ENCODE results near the gene SERAC1. TPM values are rescaled to one million over a fixed set of nuclear protein-coding genes. Genes with fewer than 3 reads are reported as not detected.

SERAC1 gene
- total and polyA plus RNA-seq, 10 of the 15 experiments (the other 5 are each of a cell fraction or from before 2014, with no cell fraction given): 0.76 to 2.9 (median 2.2) TPM

DNA sequence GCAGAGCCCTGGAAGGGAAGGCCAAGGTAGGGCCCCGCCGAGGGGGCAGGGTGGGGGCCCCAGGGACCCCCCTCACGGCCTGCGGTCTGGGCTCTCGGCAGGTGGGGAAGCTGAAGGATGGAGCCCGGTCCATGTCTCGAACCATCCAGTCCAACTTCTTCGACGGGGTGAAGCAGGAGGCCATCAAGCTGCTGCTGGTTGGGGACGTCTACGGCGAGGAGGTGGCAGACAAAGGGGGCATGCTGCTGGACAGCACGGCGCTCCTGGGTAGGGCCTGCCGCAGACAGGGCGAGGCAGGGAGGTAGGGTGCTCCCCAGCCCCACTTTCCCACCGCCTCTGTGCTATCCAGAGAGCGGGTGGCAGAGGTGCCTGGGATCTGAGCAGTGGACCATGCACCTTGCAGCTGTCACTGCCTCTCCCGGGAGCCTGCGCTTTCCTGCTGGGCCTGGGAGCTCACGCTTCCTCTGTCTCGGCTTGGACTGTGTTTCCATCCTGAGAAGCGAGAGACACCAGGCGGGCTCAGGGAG lies 103.3 kb downstream of the SERAC1 start:
- CTCF ChIA-PET: no interaction called here
- Histone ChIP-seq H3K27me3 (replicated peaks in 1 of 2; ENCODE audit: control insufficient read depth in 2 of 2, insufficient read depth in 2 of 2, low read length in 1 of 2) (no peaks in the 10 kb centered on the region), H3K36me3 (ENCODE audit: control insufficient read depth in 2 of 2, insufficient read depth in 2 of 2, low read length in 1 of 2) (no peaks in the 10 kb centered on the region), H3K9me3 (replicated peaks; ENCODE audit: control insufficient read depth, insufficient read depth, low read length) (no peaks in the 10 kb centered on the region), H3K79me2 (ENCODE audit: control insufficient read depth, insufficient read depth, low read length) (no peaks in the 10 kb centered on the region), H3K4me1 (ENCODE audit: control insufficient read depth, insufficient read depth, low read length) (no peaks in the 10 kb centered on the region), H3K27ac (ENCODE audit: control insufficient read depth, insufficient read depth) (no peak overlapping the region), H2AFZ (ENCODE audit: control insufficient read depth, low read depth, low read length) (no peak overlapping the region), H4K20me1 (ENCODE audit: control insufficient read depth, insufficient read depth) (no peaks in the 10 kb centered on the region), H3K9ac (ENCODE audit: control insufficient read depth, insufficient read depth, low read length) (no peak overlapping the region), H3K4me2 (ENCODE audit: control insufficient read depth, insufficient read depth) (no peak overlapping the region), H3K4me3 (no peak overlapping the region)
- POLR2A ChIA-PET: no interaction called here
- intact Hi-C loops (cut with micrococcal nuclease; ENCODE audit: unreplicated experiment) (no loop called here), in situ Hi-C loops (cut with MboI) (no loop called here)
- WGBS (ENCODE audit: insufficient coverage, insufficient replicate concordance, low lambda C conversion rate, missing lambda C conversion rate): 92% methylated on average over 23 of the region's 24 CpGs
- FAIRE-seq (no peak), DNase-seq (ENCODE audit: low read depth, low spot score) (no peak), ATAC-seq (no peak)
- TF ChIP-seq CBX5 (IDR thresholded peaks at IDR 0.05; ENCODE audit: low read depth) (no peak), BMI1 (IDR thresholded peaks at IDR 0.05; ENCODE audit: borderline replicate concordance) (no peak), PAX8 (IDR thresholded peaks at IDR 0.05) (no peak), HDAC6 (IDR thresholded peaks at IDR 0.05; ENCODE audit: unreplicated experiment) (no peak), EED (IDR thresholded peaks at IDR 0.05; ENCODE audit: low read depth) (no peak), MYB (IDR thresholded peaks at IDR 0.05; ENCODE audit: borderline replicate concordance, low read depth, low read length) (no peak), YBX1 (IDR thresholded peaks at IDR 0.05) (no peak), HDGF (IDR thresholded peaks at IDR 0.05) (no peak), PML (IDR thresholded peaks at IDR 0.05; ENCODE audit: low read length) (no peak), ZNF217 (IDR thresholded peaks at IDR 0.05) (no peak), TARDBP (IDR thresholded peaks at IDR 0.05; ENCODE audit: borderline replicate concordance) (no peak), EP300 (IDR thresholded peaks at IDR 0.05; ENCODE audit: borderline replicate concordance in 1 of 2, control insufficient read depth in 1 of 2, low read depth in 2 of 2, low read length in 2 of 2) (no peak), TCF12 (IDR thresholded peaks at IDR 0.05; ENCODE audit: low read depth, low read length) (no peak), RUNX3 (IDR thresholded peaks at IDR 0.05; ENCODE audit: low read length) (no peak), HDAC2 (IDR thresholded peaks at IDR 0.05) (no peak), NBN (IDR thresholded peaks at IDR 0.05) (no peak), NFIC (IDR thresholded peaks at IDR 0.05; ENCODE audit: low read depth, low read length) (no peak), NFXL1 (IDR thresholded peaks at IDR 0.05; ENCODE audit: borderline replicate concordance) (no peak)
- TF ChIP-seq, protein P1, sequence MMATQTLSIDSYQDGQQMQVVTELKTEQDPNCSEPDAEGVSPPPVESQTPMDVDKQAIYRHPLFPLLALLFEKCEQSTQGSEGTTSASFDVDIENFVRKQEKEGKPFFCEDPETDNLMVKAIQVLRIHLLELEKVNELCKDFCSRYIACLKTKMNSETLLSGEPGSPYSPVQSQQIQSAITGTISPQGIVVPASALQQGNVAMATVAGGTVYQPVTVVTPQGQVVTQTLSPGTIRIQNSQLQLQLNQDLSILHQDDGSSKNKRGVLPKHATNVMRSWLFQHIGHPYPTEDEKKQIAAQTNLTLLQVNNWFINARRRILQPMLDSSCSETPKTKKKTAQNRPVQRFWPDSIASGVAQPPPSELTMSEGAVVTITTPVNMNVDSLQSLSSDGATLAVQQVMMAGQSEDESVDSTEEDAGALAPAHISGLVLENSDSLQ (IDR thresholded peaks at IDR 0.05): no peak
- TF ChIP-seq, protein P2, sequence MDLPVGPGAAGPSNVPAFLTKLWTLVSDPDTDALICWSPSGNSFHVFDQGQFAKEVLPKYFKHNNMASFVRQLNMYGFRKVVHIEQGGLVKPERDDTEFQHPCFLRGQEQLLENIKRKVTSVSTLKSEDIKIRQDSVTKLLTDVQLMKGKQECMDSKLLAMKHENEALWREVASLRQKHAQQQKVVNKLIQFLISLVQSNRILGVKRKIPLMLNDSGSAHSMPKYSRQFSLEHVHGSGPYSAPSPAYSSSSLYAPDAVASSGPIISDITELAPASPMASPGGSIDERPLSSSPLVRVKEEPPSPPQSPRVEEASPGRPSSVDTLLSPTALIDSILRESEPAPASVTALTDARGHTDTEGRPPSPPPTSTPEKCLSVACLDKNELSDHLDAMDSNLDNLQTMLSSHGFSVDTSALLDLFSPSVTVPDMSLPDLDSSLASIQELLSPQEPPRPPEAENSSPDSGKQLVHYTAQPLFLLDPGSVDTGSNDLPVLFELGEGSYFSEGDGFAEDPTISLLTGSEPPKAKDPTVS (IDR thresholded peaks at IDR 0.05; ENCODE audit: low read depth, low read length): no peak
- RAD21 ChIA-PET (ENCODE audit: unreplicated experiment): no interaction called here
- no TSS peak for BruUV-seq (replicated peaks)
- SMC1A ChIA-PET (ENCODE audit: uncharacterized antibody, unreplicated experiment): no interaction called here

Measured in GM12878 (cell line).